OCI-LY1 (cell line): Measurements from ENCODE around the gene ASB10.

ENCODE experiments used
- H2AFZ ChIP-seq: fragments of 200-600 bp; sonication (generic), shearing (Covaris generic); 2 replicates; pipeline ENCODE4 v1.6.0; 2014; ENCODE audit warnings: antibody characterized with exemption, mild to moderate bottlenecking, low read length
- H3F3A ChIP-seq: fragments of 200-600 bp; sonication (generic), shearing (Covaris generic); 2 replicates; pipeline ENCODE4 v1.6.0; 2014; ENCODE audit warnings: mild to moderate bottlenecking, antibody characterized with exemption, low read length, moderate library complexity; ENCODE audit not compliant: insufficient read depth
- H3K27ac ChIP-seq: fragments of 200-600 bp; sonication (generic); 2 replicates; pipeline ENCODE4 v1.5.1; 2014; ENCODE audit warnings: low read length, mixed run types, mild to moderate bottlenecking, low read depth; ENCODE audit not compliant: poor library complexity, severe bottlenecking
- H3K27me3 ChIP-seq: fragments of 200-600 bp; sonication (generic); 2 replicates; pipeline ENCODE4 v1.6.0; 2014; ENCODE audit warnings: antibody characterized with exemption, mild to moderate bottlenecking, low read length, moderate library complexity; ENCODE audit not compliant: insufficient read depth
- H3K36me3 ChIP-seq: fragments of 200-600 bp; sonication (generic); 2 replicates; pipeline ENCODE4 v1.6.1; 2014; ENCODE audit warnings: mild to moderate bottlenecking, antibody characterized with exemption, low read length, moderate library complexity, mixed read lengths; ENCODE audit not compliant: insufficient read depth
- H3K4me1 ChIP-seq: fragments of 200-600 bp; sonication (generic); 2 replicates; pipeline ENCODE4 v1.5.1; 2014; ENCODE audit warnings: mild to moderate bottlenecking, low read length, moderate library complexity; ENCODE audit not compliant: insufficient read depth, severe bottlenecking
- H3K4me2 ChIP-seq: fragments of 200-600 bp; sonication (generic), shearing (Covaris generic); 2 replicates; pipeline ENCODE4 v1.6.1; 2014; ENCODE audit warnings: low read length
- H3K4me3 ChIP-seq: fragments of 200-600 bp; sonication (generic); 2 replicates; pipeline ENCODE4 v1.5.1; 2014; ENCODE audit warnings: low read length, low read depth, mild to moderate bottlenecking, mixed read lengths; ENCODE audit not compliant: poor library complexity, severe bottlenecking
- H3K79me2 ChIP-seq: fragments of 200-600 bp; shearing (Covaris generic); 2 replicates; pipeline ENCODE4 v1.6.1; 2016; ENCODE audit warnings: mixed run types, low read length, mixed read lengths; ENCODE audit not compliant: insufficient read depth
- H3K9ac ChIP-seq: fragments of 200-600 bp; sonication (generic), shearing (Covaris generic); 2 replicates; pipeline ENCODE4 v1.6.1; 2014; ENCODE audit warnings: mild to moderate bottlenecking, low read length, mixed read lengths
- H3K9me2 ChIP-seq: fragments of 200-600 bp; sonication (generic), shearing (Covaris generic); 2 replicates; pipeline ENCODE4 v1.6.1; 2014; ENCODE audit warnings: low read depth, mild to moderate bottlenecking, low read length, mixed read lengths
- H3K9me3 ChIP-seq: fragments of 200-600 bp; shearing (Covaris generic); 2 replicates; pipeline ENCODE4 v1.6.1; 2014; ENCODE audit warnings: low read length, mixed read lengths
- H4K20me1 ChIP-seq: fragments of 200-600 bp; sonication (generic), shearing (Covaris generic); 2 replicates; pipeline ENCODE4 v1.6.0; 2016; ENCODE audit warnings: mild to moderate bottlenecking, low read length; ENCODE audit not compliant: insufficient read depth
- CTCF ChIP-seq: fragments of 200-600 bp; sonication (generic), shearing (Covaris generic); IDR thresholded peaks from 2 replicates; pipeline ENCODE4 v1.5.1; 2017; ENCODE audit warnings: mild to moderate bottlenecking, antibody characterized with exemption, low read length, moderate library complexity, mixed read lengths
- EZH2 ChIP-seq: fragments of 200-600 bp; sonication (generic), shearing (Covaris generic); IDR thresholded peaks from 2 replicates; pipeline ENCODE4 v1.8.0; 2017; ENCODE audit warnings: borderline replicate concordance, mixed run types, mild to moderate bottlenecking, antibody characterized with exemption, low read length, moderate library complexity, mixed read lengths

Gene ASB10

GRCh38 chr7:151207804-151208203, 20.8 kb upstream of the ASB10 start:
- H3K79me2 ChIP-seq, result no peaks in the 10 kb centered on the region
- no peaks in the 10 kb centered on the region for H3K9me2 ChIP-seq
- no peak overlapping the region for H3K4me2 ChIP-seq
- no peaks in the 10 kb centered on the region for H3K27me3 ChIP-seq
- TF ChIP-seq EZH2 (no peak), CTCF (no peak)
- H3K4me1 ChIP-seq, result no peaks in the 10 kb centered on the region
- no peak overlapping the region for H3K4me3 ChIP-seq
- no peak overlapping the region for H3K27ac ChIP-seq
- no peak overlapping the region for H2AFZ ChIP-seq
- H4K20me1 ChIP-seq, result no peaks in the 10 kb centered on the region
- no peaks in the 10 kb centered on the region for H3F3A ChIP-seq
- 0 out of 2 replicates have a peak, but pooled peaks cover 10% of the 10 kb centered on the region for H3K36me3 ChIP-seq
- no peak overlapping the region for H3K9ac ChIP-seq
- no peaks in the 10 kb centered on the region for H3K9me3 ChIP-seq

GRCh38 chr7:151207315-151207714, 20.3 kb upstream of the ASB10 start:
- Histone ChIP-seq H3K27ac (no peak overlapping the region), H2AFZ (no peak overlapping the region), H4K20me1 (no peaks in the 10 kb centered on the region), H3K4me1 (no peaks in the 10 kb centered on the region), H3K4me3 (no peak overlapping the region), H3K79me2 (no peaks in the 10 kb centered on the region), H3F3A (no peaks in the 10 kb centered on the region), H3K9me3 (no peaks in the 10 kb centered on the region), H3K27me3 (no peaks in the 10 kb centered on the region), H3K4me2 (no peak overlapping the region), H3K36me3 (0 out of 2 replicates have a peak, but pooled peaks cover 5% of the 10 kb centered on the region), H3K9me2 (no peaks in the 10 kb centered on the region), H3K9ac (no peak overlapping the region)
- TF ChIP-seq EZH2 (no peak), CTCF (no peak)

GRCh38 chr7:151206914-151207313, 19.9 kb upstream of the ASB10 start:
- no peak overlapping the region for H3K9ac ChIP-seq
- H3K4me3 ChIP-seq, result no peak overlapping the region
- H3K4me2 ChIP-seq, result no peak overlapping the region
- H3K36me3 ChIP-seq, result 0 out of 2 replicates have a peak, but pooled peaks cover under 1% of the 10 kb centered on the region
- no peak overlapping the region for H2AFZ ChIP-seq
- no peaks in the 10 kb centered on the region for H3K9me3 ChIP-seq
- H3K79me2 ChIP-seq, result no peaks in the 10 kb centered on the region
- TF ChIP-seq EZH2 (no peak), CTCF (no peak)
- no peaks in the 10 kb centered on the region for H4K20me1 ChIP-seq
- no peaks in the 10 kb centered on the region for H3K9me2 ChIP-seq
- no peaks in the 10 kb centered on the region for H3K27me3 ChIP-seq
- H3F3A ChIP-seq, result no peaks in the 10 kb centered on the region
- no peak overlapping the region for H3K27ac ChIP-seq
- no peaks in the 10 kb centered on the region for H3K4me1 ChIP-seq
